Measurements from ENCODE around the gene MYO7B.

DNA sequence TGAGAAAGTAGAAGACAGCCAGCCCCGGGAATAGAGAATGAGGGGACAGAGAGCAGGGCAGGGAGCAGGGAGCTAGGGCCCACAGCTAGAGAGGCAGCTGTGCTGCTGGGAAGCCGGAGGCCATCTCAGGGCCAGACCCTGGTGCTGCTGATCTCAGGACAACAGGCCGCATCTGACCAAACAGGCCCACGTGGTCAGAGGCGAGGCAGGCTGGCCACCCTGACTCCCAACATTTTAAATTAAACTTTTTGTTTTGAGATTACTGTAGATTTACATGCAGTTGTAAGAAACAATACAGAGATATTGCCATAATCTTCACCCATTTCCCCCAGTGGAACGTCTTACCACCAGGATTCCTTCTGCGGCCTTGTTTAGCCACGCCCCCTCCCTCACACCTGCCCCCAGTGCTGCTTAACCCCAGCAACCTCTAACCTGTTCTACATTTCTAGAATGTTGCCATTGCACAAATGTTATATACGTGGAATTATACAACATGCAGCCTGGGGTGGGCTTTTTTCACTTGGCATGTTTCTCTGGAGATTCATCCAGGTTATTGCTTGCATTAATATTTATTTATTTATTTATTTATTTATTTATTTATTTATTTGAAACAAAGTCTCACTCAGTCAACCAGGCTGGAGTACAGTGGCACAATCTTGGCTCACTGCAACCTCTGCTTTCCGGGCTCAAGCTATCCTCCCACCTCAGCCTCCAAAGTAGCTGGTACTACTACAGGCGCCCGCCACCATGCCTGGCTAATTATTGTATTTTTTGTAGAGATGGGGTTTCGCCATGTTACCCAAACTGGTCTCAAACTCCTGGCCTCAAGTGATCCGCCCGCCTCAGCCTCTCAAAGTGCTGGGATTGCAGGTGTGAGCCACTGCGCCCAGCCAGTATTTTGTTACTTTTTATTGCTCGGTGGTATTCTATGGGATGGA, 61.8 kb downstream of the MYO7B start:
- TF ChIP-seq, protein P1, sequence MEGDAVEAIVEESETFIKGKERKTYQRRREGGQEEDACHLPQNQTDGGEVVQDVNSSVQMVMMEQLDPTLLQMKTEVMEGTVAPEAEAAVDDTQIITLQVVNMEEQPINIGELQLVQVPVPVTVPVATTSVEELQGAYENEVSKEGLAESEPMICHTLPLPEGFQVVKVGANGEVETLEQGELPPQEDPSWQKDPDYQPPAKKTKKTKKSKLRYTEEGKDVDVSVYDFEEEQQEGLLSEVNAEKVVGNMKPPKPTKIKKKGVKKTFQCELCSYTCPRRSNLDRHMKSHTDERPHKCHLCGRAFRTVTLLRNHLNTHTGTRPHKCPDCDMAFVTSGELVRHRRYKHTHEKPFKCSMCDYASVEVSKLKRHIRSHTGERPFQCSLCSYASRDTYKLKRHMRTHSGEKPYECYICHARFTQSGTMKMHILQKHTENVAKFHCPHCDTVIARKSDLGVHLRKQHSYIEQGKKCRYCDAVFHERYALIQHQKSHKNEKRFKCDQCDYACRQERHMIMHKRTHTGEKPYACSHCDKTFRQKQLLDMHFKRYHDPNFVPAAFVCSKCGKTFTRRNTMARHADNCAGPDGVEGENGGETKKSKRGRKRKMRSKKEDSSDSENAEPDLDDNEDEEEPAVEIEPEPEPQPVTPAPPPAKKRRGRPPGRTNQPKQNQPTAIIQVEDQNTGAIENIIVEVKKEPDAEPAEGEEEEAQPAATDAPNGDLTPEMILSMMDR (IDR thresholded peaks at IDR 0.05): no peak
- no peak for TF ChIP-seq POLR2A (IDR thresholded peaks at IDR 0.05)

All from thyroid gland (tissue), 4 donors.